HK-2 (cell line): Measurements from ENCODE around the gene KCNE3.

Experiments used
- DNase-seq: peaks from one replicate; pipeline ENCODE4 v3.0.0-alpha.2; 2018; ENCODE audit not compliant: unreplicated experiment

Gene KCNE3, protein sequence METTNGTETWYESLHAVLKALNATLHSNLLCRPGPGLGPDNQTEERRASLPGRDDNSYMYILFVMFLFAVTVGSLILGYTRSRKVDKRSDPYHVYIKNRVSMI

DNA sequence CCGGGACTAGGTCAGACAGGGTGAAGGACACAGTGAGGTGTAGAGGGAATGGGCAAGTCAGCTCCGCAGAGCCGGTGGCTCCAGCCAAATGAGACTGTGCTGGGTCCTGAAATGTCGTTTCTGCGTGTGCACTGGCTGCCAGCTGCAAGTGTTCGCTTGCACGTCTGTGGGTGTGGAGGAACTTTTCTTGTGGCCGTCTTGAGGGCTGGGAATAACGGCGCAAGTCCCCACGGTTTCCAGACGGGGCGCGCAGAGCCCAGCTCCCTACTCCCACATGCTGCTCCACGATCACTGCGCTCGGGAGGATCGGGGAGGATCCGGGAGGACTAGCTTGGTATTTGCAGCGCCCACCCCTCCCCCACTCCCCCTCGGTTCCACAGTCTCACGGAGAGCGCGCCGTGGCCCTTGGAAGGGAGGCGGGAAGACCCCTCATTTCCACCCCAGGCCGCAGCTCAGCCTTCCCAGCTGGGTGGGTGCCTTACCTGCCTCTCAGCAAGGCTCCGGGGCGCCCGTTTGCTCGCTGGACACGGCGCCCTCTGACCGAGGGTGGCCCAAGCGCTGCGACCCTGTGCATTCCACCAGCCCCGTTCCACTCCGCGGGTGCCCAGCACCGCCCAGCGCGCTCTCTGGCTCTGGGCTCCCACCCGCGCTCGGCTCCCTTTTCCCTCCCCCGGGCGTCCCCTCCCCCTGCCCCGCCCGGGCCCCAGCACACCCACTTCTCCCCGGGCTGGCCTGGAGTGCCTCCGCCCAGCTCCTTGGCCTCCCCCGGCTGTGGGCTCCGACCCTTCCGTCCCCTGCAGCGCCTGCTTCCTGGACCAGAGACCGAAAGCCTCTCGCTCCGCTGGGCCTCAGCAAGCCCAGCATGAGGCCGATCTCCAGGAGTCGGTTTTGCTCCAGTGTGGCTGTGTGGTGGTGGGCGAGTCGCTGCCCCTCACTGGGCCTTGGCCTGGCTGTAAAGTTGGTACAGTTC, at the start of gene KCNE3:
Gene KCNE3 (minus strand): TSS at position 634 of the 970 bp plus-strand sequence. CDS start 9,986 bp downstream, outside the sequence.
- no peak for DNase-seq

DNA sequence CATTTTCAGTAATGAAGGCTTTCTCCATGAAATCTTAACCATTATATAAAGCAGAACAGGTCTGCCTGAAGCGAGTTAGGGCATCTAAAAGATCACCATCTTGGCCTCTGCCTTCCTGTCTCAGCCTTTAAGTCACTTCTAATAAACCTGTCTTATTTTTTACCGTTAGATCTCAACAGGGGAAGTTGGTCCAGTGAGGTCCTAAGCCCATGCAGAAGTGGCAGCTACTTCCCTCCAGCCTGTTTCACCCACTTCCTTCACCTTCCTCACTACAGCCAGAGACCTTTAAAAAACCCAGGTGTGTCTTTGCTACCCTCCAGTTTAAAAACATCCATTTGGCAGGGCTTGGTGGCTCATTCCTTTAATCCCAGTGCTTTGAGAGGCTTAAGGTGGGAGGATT, 40.2 kb upstream of the KCNE3 start:
- DNase-seq: no peak

DNA sequence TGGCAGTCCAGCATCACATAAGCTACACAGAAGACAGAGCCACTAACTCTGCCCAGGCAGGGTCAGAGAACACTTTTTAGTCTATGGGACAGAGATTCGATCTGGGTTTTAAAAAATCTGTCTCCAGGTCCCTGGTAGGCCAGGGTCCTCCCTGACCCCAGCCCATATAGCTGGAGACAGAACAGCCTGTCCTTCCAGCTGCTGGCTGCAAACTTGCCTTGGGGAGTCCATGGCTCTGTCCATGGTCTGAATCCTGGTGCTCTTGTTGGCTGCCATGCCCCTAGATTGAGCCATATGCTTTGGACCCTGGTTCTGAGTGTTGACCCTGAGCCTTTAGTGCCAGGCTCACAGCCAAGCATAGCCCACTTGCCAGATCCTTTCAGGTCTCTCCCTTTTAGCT, 39.5 kb upstream of the KCNE3 start:
- no peak for DNase-seq

DNA sequence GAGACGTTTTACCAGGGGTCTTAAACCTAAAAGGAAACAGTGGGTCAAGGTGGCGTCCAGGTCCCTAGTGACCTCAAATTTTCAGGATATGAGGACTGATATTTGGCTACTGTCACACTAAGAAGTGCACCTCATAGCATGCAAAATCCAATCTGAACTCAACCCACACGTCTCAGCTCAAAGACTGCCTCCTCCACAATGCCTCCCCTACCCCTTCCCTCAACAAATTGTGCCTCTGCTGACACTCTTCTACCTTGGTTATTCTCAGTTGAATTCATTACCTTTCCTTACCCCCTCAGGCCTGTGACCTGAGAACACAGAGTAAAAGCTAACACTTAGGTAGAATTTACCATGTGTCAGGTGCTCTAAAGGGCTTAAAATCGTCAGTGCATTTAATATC, 38.6 kb upstream of the KCNE3 start:
- DNase-seq: no peak

DNA sequence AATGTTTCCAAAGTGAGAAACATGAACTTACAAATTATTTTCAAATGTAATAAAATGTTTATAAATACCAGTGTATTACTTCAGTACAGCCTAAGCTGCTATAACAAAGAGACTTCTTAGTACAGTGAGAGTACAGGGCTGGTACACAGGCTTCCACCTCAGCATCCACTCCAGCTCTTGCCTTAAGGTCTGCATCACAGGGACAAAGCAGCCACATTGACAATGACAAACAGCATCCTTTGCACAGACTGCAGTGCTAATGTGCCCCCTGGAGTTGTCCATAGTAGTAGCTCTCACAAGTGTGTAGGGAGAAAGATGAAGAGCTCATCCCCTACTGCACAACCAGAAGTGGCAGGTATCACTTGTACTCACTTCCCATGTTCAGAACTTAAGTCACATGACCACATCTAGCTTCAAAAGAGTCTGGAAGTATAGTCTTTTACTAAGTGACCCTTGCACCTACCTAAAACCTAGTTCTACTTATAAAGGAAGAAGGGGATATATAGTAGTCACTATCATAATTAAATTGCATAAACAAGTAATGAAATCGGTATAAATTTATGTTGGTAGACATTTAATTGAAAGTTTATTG, 36.8 kb upstream of the KCNE3 start:
- no peak for DNase-seq

DNA sequence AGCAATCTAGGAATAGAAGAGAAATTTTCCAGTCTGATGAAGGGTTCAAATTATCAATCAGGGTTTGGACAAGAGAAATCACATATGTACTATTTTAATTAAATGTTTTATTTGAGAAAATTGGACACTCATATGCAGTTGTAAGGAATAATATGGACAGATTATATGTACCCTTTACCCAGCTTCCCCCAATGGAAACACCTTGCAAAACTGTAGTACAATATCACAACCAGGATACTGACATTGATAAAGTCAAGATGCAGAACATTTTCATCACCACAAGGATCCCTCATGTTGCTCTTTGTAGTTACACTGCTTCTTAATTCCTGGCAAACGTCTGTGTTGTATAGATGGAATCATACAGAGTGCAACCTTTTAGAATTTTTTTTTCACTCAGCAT, 27.6 kb upstream of the KCNE3 start:
- no peak for DNase-seq

DNA sequence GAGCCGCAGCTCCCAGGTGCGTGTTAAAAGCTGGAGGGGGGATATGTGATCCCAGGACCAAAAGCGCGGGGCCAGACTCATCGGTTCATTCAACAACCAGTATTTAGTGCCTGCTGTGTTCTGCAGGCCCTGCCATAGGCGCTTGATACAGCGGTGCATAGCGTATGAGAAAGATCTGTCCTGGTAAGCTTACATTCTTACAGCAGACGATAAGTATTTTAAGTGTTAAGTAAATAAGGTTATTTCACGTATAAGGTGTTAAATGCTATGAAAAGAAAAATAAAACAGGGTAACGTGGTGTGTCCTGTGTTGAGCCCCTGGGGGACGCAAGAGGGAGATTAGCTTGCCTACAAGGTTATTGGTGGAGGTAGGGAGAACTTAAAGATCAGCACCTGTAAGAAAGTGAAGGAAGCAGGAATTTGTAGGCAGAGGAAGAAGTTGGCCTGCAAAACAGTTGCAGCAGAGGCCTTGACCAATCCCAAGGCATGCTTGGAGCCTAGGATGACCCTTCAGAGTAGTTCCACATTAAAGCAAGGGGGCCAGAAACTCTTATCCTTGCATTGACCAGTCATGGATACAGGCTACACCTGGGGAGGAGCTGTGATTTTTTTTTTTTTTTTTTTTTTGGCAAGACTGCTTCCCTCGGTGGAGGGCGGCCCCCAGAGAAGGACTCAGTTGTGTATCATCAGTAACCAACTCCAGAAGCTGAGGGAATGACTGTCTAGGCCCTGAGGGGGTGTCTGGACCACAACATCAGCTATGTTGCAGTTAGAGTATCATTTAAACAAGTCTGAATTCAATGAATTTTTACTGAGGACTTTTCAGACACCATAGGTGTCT, 26.7 kb upstream of the KCNE3 start:
- peak; percentile 10 for DNase-seq

DNA sequence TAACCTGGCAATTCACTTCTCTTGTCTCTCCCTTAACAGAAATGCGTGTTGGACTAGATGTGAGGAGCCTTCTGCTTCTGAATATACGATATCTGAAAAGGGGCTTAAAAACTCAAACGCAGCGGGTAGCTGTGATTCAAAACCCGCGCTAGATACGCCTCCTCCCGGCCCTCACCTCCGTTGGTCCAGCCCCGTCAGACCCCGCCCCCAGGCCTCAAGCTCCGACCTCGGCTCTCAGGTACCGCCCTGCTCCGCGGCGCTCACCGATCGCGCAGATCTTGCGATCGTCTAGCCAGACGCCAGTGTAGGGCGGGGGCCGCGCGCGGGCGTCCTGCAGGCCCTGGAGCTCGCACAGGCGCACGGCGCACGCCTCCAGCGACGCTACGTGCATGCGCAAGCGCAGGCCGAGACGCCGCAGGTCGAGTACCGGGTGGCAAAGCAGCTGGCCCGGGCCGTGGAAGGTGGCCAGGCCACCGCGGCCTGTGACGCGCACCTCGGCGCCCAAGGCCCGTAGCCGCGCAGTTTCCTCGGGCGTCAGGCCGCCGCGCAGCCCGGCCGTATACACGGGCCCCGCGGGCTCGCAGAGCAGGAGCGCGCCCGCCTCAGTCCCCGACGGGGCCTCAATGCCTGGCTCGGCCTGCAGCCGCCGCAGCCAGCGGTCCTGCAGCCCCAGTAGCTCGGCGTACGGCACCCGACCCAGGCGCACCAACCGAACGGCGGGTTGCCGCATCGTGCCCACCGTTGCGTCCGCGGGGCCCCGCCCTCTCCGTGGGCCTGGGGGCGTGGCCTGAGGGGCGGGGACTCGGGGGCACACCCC, 25.8 kb upstream of the KCNE3 start, which contains the start of gene LIPT2:
Gene LIPT2 (minus strand): TSS at position 751 of the 817 bp plus-strand sequence. CDS start 21 bp downstream, at position 730.
- DNase-seq: peak; percentile 92

DNA sequence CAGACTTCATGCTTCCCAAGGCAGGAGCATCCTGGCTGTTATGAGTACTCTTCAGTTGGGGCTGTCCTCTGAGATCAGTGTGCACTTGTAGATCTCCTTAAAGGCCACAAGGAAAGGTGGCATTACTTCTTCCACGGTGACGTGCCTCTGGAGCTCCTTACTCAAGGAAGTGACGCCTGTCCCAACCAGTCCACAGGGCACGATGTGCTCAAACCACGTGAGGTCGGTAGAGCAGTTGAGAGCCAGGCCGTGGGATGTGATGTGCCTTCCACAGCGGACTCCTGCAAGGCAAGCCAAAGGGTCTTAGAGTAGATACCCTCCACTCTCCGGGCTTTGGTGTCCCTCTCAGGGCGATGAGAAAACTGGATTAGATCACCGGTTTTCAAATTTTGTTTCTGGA, 24.7 kb upstream of the KCNE3 start:
- DNase-seq: no peak

DNA sequence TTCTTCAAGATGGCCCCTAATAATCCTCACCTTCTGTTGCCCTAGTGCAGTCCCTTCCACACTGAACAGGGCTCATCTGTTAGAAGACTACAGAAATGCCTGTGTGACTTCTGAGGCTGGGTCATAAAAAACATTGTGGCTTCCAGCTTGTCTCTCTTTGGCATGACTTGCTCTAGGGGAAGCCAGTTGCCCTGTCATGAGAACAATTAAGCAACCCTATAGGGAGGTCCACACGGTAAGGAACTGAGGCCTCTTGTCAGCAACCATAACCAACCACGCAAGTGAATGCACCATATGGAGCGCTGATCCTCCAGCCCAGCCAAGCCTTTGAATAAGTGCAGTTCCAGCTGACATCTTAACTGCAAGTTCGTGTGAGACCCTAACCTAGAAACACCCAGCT, 23.6 kb upstream of the KCNE3 start:
- DNase-seq: no peak

DNA sequence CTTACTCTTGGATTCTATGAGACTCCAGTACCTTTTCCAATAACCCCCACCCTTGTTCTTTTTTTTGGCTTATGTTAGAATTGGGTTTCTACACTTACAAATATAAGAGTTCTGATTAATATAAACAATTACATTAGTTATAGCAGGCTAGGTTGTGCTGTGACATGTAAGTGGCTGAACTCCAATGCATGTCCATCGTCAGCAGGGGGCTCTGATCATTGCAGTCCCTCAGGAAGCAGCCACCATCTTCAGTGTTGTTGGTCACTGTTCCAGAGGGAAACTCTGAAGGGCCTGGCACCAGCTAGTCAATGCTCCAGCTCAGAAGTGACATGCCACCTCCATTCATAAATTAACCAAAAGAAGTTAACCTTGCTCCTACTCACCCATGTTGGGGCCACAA, 20.5 kb upstream of the KCNE3 start:
- peak; percentile 1 for DNase-seq

DNA sequence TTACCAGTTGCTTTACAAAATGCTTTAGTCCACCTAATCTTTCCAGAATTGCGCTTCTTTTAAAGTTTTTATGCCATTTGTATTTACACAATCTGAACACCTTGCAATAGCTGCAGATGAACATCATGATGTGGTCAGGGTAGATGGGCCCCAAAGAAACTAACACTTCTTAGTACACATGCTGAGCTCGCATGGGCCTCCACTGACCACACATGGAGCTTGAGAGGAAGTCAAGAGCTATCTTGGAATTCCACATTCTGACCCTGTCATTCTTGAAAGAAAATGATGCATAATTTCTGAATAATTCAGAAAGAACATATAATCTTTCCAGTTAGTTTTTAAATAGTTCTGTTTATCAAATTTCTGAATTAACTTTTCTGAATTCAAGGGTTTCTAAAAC, 18.5 kb upstream of the KCNE3 start:
- DNase-seq: no peak

DNA sequence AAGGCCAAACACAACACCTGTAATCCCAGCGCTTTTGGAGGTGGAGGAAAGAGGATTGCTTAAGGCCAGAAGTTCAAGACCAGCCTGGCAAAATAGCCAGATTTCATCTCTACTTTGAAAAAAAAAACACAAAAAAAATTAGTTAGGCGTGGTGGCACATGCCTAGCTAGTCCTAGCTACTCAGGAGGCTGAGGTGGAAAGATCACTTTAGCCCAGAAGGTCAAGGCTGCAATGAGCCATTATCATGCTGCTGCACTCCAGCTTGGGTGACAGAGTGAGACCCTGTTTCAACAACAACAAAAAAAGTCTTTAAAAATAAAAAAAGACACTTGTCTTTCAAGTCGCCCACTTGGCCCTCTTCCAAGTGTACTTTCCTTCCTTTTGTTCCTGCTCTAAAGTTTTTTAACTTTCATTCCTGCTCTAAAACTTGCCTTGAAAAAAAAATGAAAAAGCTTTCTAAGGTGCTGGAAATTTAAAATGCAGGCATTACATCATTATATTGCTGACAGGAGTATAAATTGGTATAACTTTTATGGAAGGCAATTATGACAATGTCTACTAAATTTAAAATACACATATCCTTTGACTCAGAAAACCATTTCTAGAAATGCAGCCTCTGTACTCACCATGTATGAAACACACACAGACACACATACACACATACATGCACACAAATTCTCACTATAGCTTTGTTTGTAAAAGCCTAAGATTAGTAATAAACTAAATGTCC, 13.5 kb upstream of the KCNE3 start:
- no peak for DNase-seq

DNA sequence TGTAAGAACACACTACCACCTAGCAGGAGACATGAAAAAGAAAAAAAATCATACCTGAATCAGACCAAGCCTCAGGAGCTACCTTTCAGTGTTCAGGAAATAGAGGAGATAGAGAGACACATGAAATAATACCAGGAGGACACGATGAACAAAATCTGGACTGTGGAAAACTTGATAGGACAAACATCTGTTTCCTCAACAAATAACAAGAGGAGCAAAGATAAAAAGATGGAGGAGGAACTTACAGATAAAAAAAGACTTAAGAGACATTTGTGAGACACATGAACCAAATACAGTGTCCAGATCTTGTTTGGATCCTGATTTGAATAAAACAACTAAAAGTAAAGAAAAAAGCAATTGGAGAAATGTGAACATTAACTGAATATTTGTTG, 12.4 kb upstream of the KCNE3 start:
- DNase-seq: no peak

DNA sequence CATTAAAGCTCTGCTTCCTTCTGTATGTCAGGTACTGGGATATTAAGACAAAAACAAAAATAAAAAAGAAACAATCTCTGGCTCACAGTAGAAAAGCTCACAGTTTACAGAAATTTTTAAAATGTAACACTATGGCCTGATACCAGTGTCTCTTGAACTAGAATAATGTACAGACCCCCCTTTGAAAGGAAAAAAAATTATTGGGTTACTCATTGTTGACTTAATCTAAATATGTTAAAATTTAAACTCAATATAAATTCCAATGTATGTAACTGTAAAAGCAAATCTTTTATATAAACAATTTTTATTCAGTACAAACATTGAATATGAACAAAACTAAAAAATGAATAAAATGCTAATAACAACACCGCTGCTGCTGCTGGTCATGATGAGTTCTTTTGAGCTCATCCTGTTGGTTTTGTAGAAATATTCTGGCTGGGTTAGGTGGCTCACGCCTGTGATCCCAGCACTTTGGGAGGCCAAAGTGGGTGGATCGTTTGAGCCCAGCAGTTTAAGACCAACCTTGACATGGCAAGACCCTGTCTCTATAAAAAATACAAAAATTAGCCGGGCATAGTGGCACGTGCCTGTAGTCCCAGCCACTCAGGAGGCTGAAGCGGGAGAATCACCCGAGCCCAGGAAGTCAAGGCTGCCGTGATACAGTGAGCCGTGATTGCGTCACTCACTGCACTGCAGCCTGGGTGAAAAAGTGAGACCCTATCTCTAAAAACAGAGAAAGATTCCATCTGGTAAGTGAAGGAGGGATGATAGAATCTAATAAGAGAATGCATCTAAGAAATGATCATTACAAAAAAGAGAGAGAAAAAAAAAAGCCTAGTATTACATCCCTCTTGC, 11.8 kb upstream of the KCNE3 start:
- DNase-seq: no peak

DNA sequence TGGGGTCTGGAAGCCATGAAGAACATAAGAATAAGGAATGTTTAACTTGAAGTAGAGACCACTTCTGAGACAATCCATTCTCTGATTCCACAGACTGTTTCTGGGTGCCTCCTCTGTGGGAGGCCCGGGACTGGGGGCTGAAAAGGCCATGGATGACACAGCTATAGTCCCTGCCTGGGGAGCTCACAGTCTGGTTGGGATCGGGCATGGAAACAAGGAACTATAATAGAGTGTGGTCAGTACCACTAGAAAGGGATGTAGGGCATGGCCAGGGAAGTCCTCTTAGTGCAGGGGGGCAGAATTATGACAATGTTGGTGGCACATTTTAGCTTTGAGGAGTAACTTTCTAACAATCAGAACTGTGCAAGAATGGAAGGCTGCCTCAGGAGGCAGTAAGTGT, 9.2 kb upstream of the KCNE3 start:
- DNase-seq: no peak

DNA sequence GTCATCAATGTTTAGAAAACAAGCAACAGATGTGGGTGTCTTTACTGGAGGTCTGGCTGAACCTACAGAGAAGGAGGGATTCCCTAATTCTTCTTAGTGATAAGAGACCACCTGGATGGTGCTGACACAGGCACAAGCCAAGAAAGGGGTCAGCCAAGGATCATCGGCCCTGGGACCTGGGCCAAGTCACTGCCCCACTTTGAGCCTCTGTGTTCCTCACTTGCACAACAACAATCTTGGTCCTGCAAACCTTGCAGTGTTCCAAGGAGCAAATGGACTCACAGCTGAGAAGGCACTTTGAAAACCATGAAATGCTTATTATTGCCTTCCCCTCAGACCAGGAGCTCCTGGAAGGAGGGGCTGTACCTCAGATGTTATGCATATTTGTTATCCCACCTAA, 7.0 kb upstream of the KCNE3 start:
- no peak for DNase-seq

DNA sequence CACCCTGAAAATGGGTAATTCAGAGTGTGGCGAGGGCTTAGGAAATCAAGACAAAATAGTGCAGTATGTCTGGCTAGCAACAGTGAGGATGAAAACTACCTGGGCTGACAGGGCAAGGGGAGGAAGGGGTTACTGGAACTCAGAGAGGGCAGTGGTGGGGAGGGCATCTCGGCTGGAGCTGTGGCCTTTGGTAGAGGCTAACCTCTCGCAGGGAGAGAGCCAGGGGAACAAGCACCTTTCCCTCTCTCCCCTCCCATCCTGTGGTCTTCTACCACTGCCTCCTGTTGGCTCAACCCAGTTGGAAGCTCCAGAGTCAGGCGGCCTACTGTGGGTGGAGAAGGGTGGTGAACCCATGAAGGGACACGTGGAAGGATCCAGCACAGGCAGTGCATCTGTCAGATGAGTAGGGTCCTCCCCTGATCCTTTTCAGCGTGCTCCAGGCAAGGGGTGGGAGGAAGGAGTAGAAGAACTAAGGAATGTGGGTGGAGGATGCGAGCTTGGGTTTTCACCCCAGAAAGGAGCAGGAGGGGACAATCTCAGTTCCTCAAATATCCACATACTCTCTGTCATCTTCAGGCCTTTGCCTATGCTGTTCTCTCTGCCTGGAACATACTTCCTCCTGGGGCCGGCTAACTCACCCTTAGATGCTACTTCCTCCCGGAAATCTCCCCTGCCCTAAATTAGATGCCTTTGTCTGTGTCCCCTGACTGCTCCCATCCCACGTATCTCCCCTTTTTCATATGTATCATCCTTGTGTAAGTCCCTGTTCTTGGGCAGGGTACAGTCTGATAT, 6.2 kb upstream of the KCNE3 start:
- no peak for DNase-seq
